GM12874 (cell line): ENCODE data around the gene CANT1.

ENCODE experiments used
- CTCF ChIP-seq: IDR thresholded peaks from 2 replicates; pipeline ENCODE4 v1.5.1; 2011; ENCODE audit warnings: low read depth, mild to moderate bottlenecking, control low read depth, low read length, moderate library complexity; ENCODE audit not compliant: insufficient read depth

CANT1 gene

GRCh38 chr17:78965491-78965924, 44.1 kb downstream of the CANT1 start:
- TF ChIP-seq CTCF, result no peak

GRCh38 chr17:78963378-78963777, 46.2 kb downstream of the CANT1 start:
- TF ChIP-seq CTCF, result no peak

- TF ChIP-seq CTCF, result no peak
These were observed 47.1 kb downstream of the CANT1 start for GRCh38 chr17:78962345-78962983.

- no peak for TF ChIP-seq CTCF
These were observed 48.0 kb downstream of the CANT1 start for GRCh38 chr17:78961571-78961970.

DNA sequence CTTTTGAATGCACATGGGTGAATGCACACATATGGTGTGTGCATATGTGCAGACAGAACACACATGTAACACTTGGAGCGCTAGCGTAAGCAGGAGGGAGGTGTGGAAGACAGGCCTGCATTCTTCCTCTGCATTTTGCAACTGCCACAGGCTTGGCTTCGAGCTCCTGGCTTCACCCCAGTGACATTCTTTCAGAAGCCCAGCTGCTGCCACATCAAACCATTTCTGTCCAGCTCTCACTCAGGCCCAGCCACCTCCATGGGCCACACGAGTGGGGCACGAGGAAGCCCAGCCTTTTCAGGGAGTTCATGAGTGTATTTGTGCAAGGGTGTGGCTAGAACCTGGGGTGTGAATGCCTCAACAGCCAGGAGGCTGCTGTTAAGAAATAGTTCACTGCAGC, 48.6 kb downstream of the CANT1 start:
- TF ChIP-seq CTCF, result no peak

- TF ChIP-seq CTCF, result no peak
These were observed 49.8 kb downstream of the CANT1 start for GRCh38 chr17:78959803-78960202.

- no peak for TF ChIP-seq CTCF
These were observed 50.9 kb downstream of the CANT1 start for GRCh38 chr17:78958641-78959127.
